HepG2 (cell line): ENCODE data around the gene CMTM1. TPM values are rescaled to one million over a fixed set of nuclear protein-coding genes. Genes with fewer than 3 reads are reported as not detected.

ENCODE experiments used
- ATAC-seq: fragments of 200-7000 bp; cut with Tn5 transposase; 3 replicates; pipeline ENCODE4 v1.9.1; 2020; ENCODE audit warnings: mild to moderate bottlenecking, moderate library complexity
- BruUV-seq: library from RNA; stranded (reverse); fragments of 400-500 nt; replicated peaks from 2 replicates; lab custom pipeline; 2021; lab: Mats Ljungman, UMichigan
- CTCF ChIA-PET: fragments of 300-600 bp; formaldehyde crosslinking; extraction: SDS; loops from one replicate; lab custom pipeline; 2021; ENCODE audit warnings: low total read pairs, inconsistent platforms, low intra/inter-chr PET ratio; lab: Yijun Ruan, JAX
- POLR2A ChIA-PET: fragments of 350-600 bp; sonication (Branson Sonifier 250); formaldehyde crosslinking; loops from one replicate; lab custom pipeline; 2020; ENCODE audit warnings: antibody characterized with exemption, inconsistent platforms; lab: Yijun Ruan, JAX
- DNase-seq: peaks from one replicate; pipeline ENCODE4 v3.0.0-alpha.2; 2015; ENCODE audit warnings: low spot score
- FAIRE-seq: peaks from 3 replicates; lab custom pipeline; 2011; peaks lifted over from hg19 to GRCh38; lab: Jason Lieb, UNC
- H2AFZ ChIP-seq: one replicate; pipeline ENCODE4 v1.6.1; 2011; ENCODE audit warnings: low read length, inconsistent platforms
- H3K27ac ChIP-seq: fragments of 300-600 bp; 3 replicates; pipeline ENCODE4 v1.8.0; 2011; ENCODE audit warnings: mixed run types, mild to moderate bottlenecking, mixed read lengths, low read length, inconsistent platforms; ENCODE audit not compliant: insufficient read depth; ENCODE audit errors: extremely low read length
- H3K27me3 ChIP-seq, 2 experiments: fragments of 200-600 bp in 1 of 2; 2 replicates in 1 of 2; 3 replicates in 1 of 2; pipeline versions ENCODE4 v1.6.0 to v1.8.0; 2011; ENCODE audit warnings: low read length in 2 of 2, mild to moderate bottlenecking in 2 of 2, moderate library complexity in 2 of 2, inconsistent platforms in 1 of 2; ENCODE audit not compliant: insufficient read depth in 2 of 2, control insufficient read depth in 1 of 2
- H3K36me3 ChIP-seq, 2 experiments: fragments of 200-600 bp in 1 of 2; replicated peaks in 1 of 2; 2 replicates in 1 of 2; 3 replicates in 1 of 2; pipeline versions ENCODE4 v1.5.1 to v1.8.0; 2011; ENCODE audit warnings: low read length in 2 of 2, inconsistent platforms in 1 of 2; ENCODE audit not compliant: insufficient read depth in 2 of 2, control insufficient read depth in 1 of 2
- H3K4me1 ChIP-seq: 2 replicates; pipeline ENCODE4 v1.5.1; 2012; ENCODE audit warnings: low read length, inconsistent platforms; ENCODE audit not compliant: insufficient read depth
- H3K4me2 ChIP-seq: 2 replicates; pipeline ENCODE4 v1.6.0; 2011; ENCODE audit warnings: low read depth, low read length, inconsistent platforms
- H3K4me3 ChIP-seq, 3 experiments: fragments of 200-600 bp in 1 of 3; sonication (generic), shearing (Covaris generic) in 1 of 3; replicated peaks in 1 of 3; 2 replicates each; pipeline ENCODE4 v1.5.1; 2011 to 2016; ENCODE audit warnings: low read length in 3 of 3, inconsistent platforms in 2 of 3, low read depth in 2 of 3, mild to moderate bottlenecking in 2 of 3, control low read depth in 1 of 3, mixed read lengths in 1 of 3; ENCODE audit not compliant: insufficient read depth in 1 of 3
- H3K79me2 ChIP-seq: one replicate; pipeline ENCODE4 v1.6.1; 2011; ENCODE audit warnings: low read length, inconsistent platforms; ENCODE audit not compliant: insufficient read depth
- H3K9ac ChIP-seq: 2 replicates; pipeline ENCODE4 v1.6.0; 2011; ENCODE audit warnings: mild to moderate bottlenecking, low read depth, low read length, inconsistent platforms; ENCODE audit not compliant: insufficient read depth
- H3K9me3 ChIP-seq: 2 replicates; pipeline ENCODE4 v1.5.1; 2012; ENCODE audit warnings: mild to moderate bottlenecking, low read length
- H4K20me1 ChIP-seq: 2 replicates; pipeline ENCODE4 v1.6.0; 2011; ENCODE audit warnings: inconsistent platforms, mild to moderate bottlenecking, low read length, moderate library complexity; ENCODE audit not compliant: insufficient read depth
- ATF7-NPFF ChIP-seq: sonication (generic); formaldehyde crosslinking; IDR thresholded peaks from 2 replicates; pipeline ENCODE4 v1.8.1; 2023; ENCODE audit warnings: mild to moderate bottlenecking, low read depth, missing genetic modification reagents, moderate library complexity
- FOSL2 ChIP-seq: sonication (generic); formaldehyde crosslinking; IDR thresholded peaks from 2 replicates; pipeline ENCODE4 v1.4.0; 2020; ENCODE audit warnings: missing genetic modification reagents
- GABPA ChIP-seq, 2 experiments: IDR thresholded peaks; 2 replicates each; pipeline ENCODE4 v1.6.1; 2011 to 2016; ENCODE audit warnings: low read depth in 2 of 2, low read length in 1 of 2, missing biosample characterization in 1 of 2, missing genetic modification characterization in 1 of 2
- HDAC2 ChIP-seq: sonication (generic); formaldehyde crosslinking; IDR thresholded peaks from 2 replicates; pipeline ENCODE4 v1.4.0; 2020; ENCODE audit warnings: missing genetic modification reagents
- HMG20B ChIP-seq: conservative IDR thresholded peaks from 2 replicates; pipeline ENCODE4 v1.6.1; 2016; ENCODE audit warnings: missing genetic modification reagents, missing compliant biosample characterization
- HNRNPK ChIP-seq: fragments of 200-400 bp; formaldehyde crosslinking; IDR thresholded peaks from 2 replicates; pipeline ENCODE4 v1.6.1; 2018; ENCODE audit warnings: low read length, low read depth, moderate library complexity, mild to moderate bottlenecking; ENCODE audit not compliant: poor library complexity, severe bottlenecking
- KLF15 ChIP-seq: sonication (generic); formaldehyde crosslinking; IDR thresholded peaks from 2 replicates; pipeline ENCODE4 v1.8.1; 2023; ENCODE audit warnings: borderline replicate concordance, mild to moderate bottlenecking, inconsistent platforms, missing genetic modification reagents, mixed read lengths
- MIXL1 ChIP-seq: IDR thresholded peaks from 2 replicates; pipeline ENCODE4 v1.6.1; 2016
- NFYB ChIP-seq: sonication (generic); formaldehyde crosslinking; IDR thresholded peaks from 2 replicates; pipeline ENCODE4 v1.4.0; 2020; ENCODE audit warnings: missing genetic modification reagents
- NONO ChIP-seq, 2 experiments: fragments of 450-650 bp in 1 of 2; sonication (generic) in 1 of 2; formaldehyde crosslinking in 1 of 2; IDR thresholded peaks in 1 of 2; conservative IDR thresholded peaks in 1 of 2; 2 replicates each; pipeline versions ENCODE4 v1.6.1 to v1.8.0; 2017 to 2022; ENCODE audit warnings: mild to moderate bottlenecking in 1 of 2, missing genetic modification reagents in 1 of 2, moderate library complexity in 1 of 2
- REPIN1 ChIP-seq: sonication (generic); formaldehyde crosslinking; IDR thresholded peaks from 2 replicates; pipeline ENCODE4 v1.8.0; 2022; ENCODE audit warnings: missing genetic modification reagents, low read depth, mild to moderate bottlenecking, borderline replicate concordance
- SAP130 ChIP-seq: IDR thresholded peaks from 2 replicates; pipeline ENCODE4 v1.6.1; 2016; ENCODE audit warnings: low read depth
- SP5 ChIP-seq: IDR thresholded peaks from 2 replicates; pipeline ENCODE4 v1.6.1; 2016; ENCODE audit warnings: low read depth, borderline replicate concordance
- SUZ12 ChIP-seq: fragments of 150-350 bp; IDR thresholded peaks from 2 replicates; pipeline ENCODE4 v1.6.1; 2014; ENCODE audit warnings: low read depth, low read length
- TP53 ChIP-seq: sonication (generic); formaldehyde crosslinking; conservative IDR thresholded peaks from 2 replicates; pipeline ENCODE4 v1.4.0; 2020; ENCODE audit warnings: missing genetic modification reagents
- ZFY ChIP-seq: sonication (generic); formaldehyde crosslinking; IDR thresholded peaks from 2 replicates; pipeline ENCODE4 v1.4.0; 2020; ENCODE audit warnings: missing genetic modification reagents
- ZNF572 ChIP-seq: sonication (generic); formaldehyde crosslinking; IDR thresholded peaks from 2 replicates; pipeline ENCODE4 v1.5.1; 2020; ENCODE audit warnings: mild to moderate bottlenecking, missing genetic modification reagents
- WGBS: methylation state at CpG from one replicate; pipeline ENCODE4 v1.1.6; 2017; ENCODE audit warnings: low lambda C conversion rate; 5-methylcytosine and 5-hydroxymethylcytosine counted together
- in situ Hi-C: cut with HindIII; loops from 2 replicates; pipeline ENCODE4 v1.10.0; 2017; ENCODE audit warnings: low pct_unique_long_range_greater_than_20kb; ENCODE audit not compliant: extremely low pct_ligation_motif_present
- intact Hi-C: fragments of 100-400 bp; cut with micrococcal nuclease; formaldehyde crosslinking; loops from one replicate; pipeline ENCODE4 v1.10.0; 2022; ENCODE audit not compliant: unreplicated experiment
- polyA plus RNA-seq, 8 experiments: library from polyadenylated mRNA; depleted of rRNA in 3 of 8; stranded (reverse) in 7 of 8; unstranded in 1 of 8; fragments of >200 nt; fragmentation: Illumina TruSeq in 4 of 8; extraction: Trizol in 4 of 8; gene quantifications; 2 replicates each; pipeline versions ENCODE4 v1.2.1 to v1.2.3, GENCODE V29; 2011 to 2016; ENCODE audit warnings: low read depth in 4 of 8, missing spikeins in 1 of 8, mixed read lengths in 1 of 8; ENCODE audit not compliant: insufficient read depth in 1 of 8
- total RNA-seq, 5 experiments: library from RNA; depleted of rRNA; stranded (reverse); fragments of >200 nt; fragmentation: Illumina TruSeq; extraction: Trizol; gene quantifications; 2 replicates each; pipeline ENCODE4 v1.2.3, GENCODE V29; 2016; ENCODE audit warnings: low read depth in 1 of 5
- TF ChIP-seq, protein P1 (sequence below): sonication (generic); formaldehyde crosslinking; IDR thresholded peaks from 2 replicates; pipeline ENCODE4 v1.4.0; 2020; ENCODE audit warnings: missing genetic modification reagents, low read depth, mild to moderate bottlenecking, borderline replicate concordance
- TF ChIP-seq, protein P2 (sequence below): IDR thresholded peaks from 2 replicates; pipeline ENCODE4 v1.6.1; 2012; ENCODE audit warnings: low read depth, low read length, improper control_type of control experiment

Gene CMTM1
- total and polyA plus RNA-seq, 2 of the 13 experiments (the other 11 are each of a cell fraction or from before 2014, with no cell fraction given): 1.7 to 2.9 TPM

- TF ChIP-seq KLF15 (CRISPR knock-in tag): no peak
- peak; percentile 61; the same call in 1 of the 2 replicates for TF ChIP-seq ATF7-NPFF (CRISPR knock-in tag)
- peak; percentile 71 for TF ChIP-seq HNRNPK
- no peak for TF ChIP-seq HMG20B
- no peak for TF ChIP-seq SUZ12
- TF ChIP-seq NFYB (CRISPR knock-in tag): no peak
- TF ChIP-seq, all 625 proteins: peak for 273
Observed at GRCh38 chr16:66549284-66550131, 16.7 kb upstream of the CMTM1 start, which contains the start of gene TK2 (continued).

GRCh38 chr16:66551348-66551759 is 14.9 kb upstream of the CMTM1 start:
- peak overlapping the region; percentile 94 for H3K4me2 ChIP-seq
- FAIRE-seq (peak; percentile 67), ATAC-seq (peak; percentile 65), DNase-seq (peak; percentile 78)
- peaks cover 24% of the 10 kb centered on the region for H3K79me2 ChIP-seq
- in situ Hi-C loops: no loop called here
- intact Hi-C loops: loop anchor here (1.0 kb wide), 1 partner anchor 34 kb away; no protein-coding TSS in a partner anchor
- H4K20me1 ChIP-seq: no peaks in the 10 kb centered on the region
- peaks cover 0 to 6% of the 10 kb centered on the region in 2 experiments; a peak in 1 of 5 replicates for H3K36me3 ChIP-seq
- CTCF ChIA-PET: no interaction called here
- peaks cover 75% of the 10 kb centered on the region for H3K4me1 ChIP-seq
- no peaks in the 10 kb centered on the region for H3K27me3 ChIP-seq
- no peaks in the 10 kb centered on the region for H3K9me3 ChIP-seq
- no TSS peak for BruUV-seq
- H2AFZ ChIP-seq: peak overlapping the region; percentile 85
- POLR2A ChIA-PET: interaction anchor here (0.8 to 3.3 kb wide), 9 partner anchors 19 to 279 kb away, joined by 3 to 23 read pairs (median 6); partner anchors contain the start of genes CMTM3 and NAE1
- WGBS: 20% methylated on average over 5 of the region's 6 CpGs
- H3K27ac ChIP-seq: peak overlapping the region; percentile 87
- H3K9ac ChIP-seq: peak overlapping the region; percentile 85
- peak overlapping the region; percentile 70 to 79 (median 73) for H3K4me3 ChIP-seq
- TF ChIP-seq ZFY (CRISPR knock-in tag): no peak
- TF ChIP-seq REPIN1 (CRISPR knock-in tag): 0 out of 2 replicates have a peak, but pooled peaks have one; percentile 39
- peak; percentile 70 for TF ChIP-seq SAP130 (CRISPR knock-in tag)
- TF ChIP-seq GABPA (IDR thresholded peaks at IDR 0.05; ENCODE audit: low read depth, low read length): no peak
- TF ChIP-seq GABPA (CRISPR knock-in tag; IDR thresholded peaks at IDR 0.05; ENCODE audit: low read depth): peak; percentile 53; the same call in 1 of the 2 replicates
- no peak for TF ChIP-seq MIXL1
- peak; percentile 37; the same call in 1 of the 2 replicates for TF ChIP-seq HDAC2 (CRISPR knock-in tag)
- TF ChIP-seq ZNF572: 0 out of 2 replicates have a peak, but pooled peaks have one; percentile 5
- TF ChIP-seq FOSL2: 0 out of 2 replicates have a peak, but pooled peaks have one; percentile 13
- TF ChIP-seq, protein P1, sequence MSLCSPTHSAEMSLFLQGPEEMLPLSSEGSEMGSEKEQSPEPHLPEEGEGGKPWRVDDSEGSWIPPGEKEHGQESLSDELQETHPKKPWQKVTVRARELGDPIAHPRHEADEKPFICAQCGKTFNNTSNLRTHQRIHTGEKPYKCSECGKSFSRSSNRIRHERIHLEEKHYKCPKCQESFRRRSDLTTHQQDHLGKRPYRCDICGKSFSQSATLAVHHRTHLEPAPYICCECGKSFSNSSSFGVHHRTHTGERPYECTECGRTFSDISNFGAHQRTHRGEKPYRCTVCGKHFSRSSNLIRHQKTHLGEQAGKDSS (CRISPR knock-in tag): peak; percentile 37; the same call in 1 of the 2 replicates
- TF ChIP-seq, protein P2, sequence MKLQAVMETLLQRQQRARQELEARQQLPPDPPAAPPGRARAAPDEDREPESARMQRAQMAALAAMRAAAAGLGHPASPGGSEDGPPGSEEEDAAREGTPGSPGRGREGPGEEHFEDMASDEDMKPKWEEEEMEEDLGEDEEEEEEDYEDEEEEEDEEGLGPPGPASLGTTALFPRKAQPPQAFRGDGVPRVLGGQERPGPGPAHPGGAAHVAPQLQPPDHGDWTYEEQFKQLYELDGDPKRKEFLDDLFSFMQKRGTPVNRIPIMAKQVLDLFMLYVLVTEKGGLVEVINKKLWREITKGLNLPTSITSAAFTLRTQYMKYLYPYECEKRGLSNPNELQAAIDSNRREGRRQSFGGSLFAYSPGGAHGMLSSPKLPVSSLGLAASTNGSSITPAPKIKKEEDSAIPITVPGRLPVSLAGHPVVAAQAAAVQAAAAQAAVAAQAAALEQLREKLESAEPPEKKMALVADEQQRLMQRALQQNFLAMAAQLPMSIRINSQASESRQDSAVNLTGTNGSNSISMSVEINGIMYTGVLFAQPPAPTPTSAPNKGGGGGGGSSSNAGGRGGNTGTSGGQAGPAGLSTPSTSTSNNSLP: 0 out of 2 replicates have a peak, but pooled peaks have one; percentile 34
- no peak for TF ChIP-seq TP53 (CRISPR knock-in tag)
- no peak for TF ChIP-seq SP5 (CRISPR knock-in tag)
- TF ChIP-seq NONO (IDR thresholded peaks at IDR 0.05): no peak
- TF ChIP-seq NONO (CRISPR knock-in tag; conservative IDR thresholded peaks at IDR 0.05): no peak
